ENCODE measurements around the gene CIITA. TPM values are rescaled to one million over a fixed set of nuclear protein-coding genes. Genes with fewer than 3 reads are reported as not detected.
A peak's percentile ranks its signal among the peaks of the same experiment; 100 is the strongest.

The CIITA gene
- total and polyA plus RNA-seq, 10 of the 15 experiments (the other 5 are each of a cell fraction or from before 2014, with no cell fraction given): 11.5 to 145 (median 49.7) TPM

- BruUV-seq (replicated peaks): no TSS peak
- intact Hi-C loops (cut with micrococcal nuclease; ENCODE audit: unreplicated experiment) (no loop called here), in situ Hi-C loops (cut with MboI) (loop anchor here (25.0 kb wide), 1 partner anchor 711 kb away; the partner anchor contains the start of gene SNN)
Measured at GRCh38 chr16:10951026-10951425, 74.0 kb downstream of the CIITA start.

More at GRCh38 chr16:10951026-10951425, 74.0 kb downstream of the CIITA start:
- Histone ChIP-seq H3K4me3 (peak overlapping the region; percentile 5; the same call in 1 of the 2 replicates), H4K20me1 (ENCODE audit: control insufficient read depth, insufficient read depth) (no peaks in the 10 kb centered on the region), H3K4me1 (ENCODE audit: control insufficient read depth, insufficient read depth, low read length) (peaks cover 33% of the 10 kb centered on the region), H3K9ac (ENCODE audit: control insufficient read depth, insufficient read depth, low read length) (no peak overlapping the region), H3K36me3 (ENCODE audit: control insufficient read depth in 2 of 2, insufficient read depth in 2 of 2, low read length in 1 of 2) (no peaks in the 10 kb centered on the region), H2AFZ (ENCODE audit: control insufficient read depth, low read depth, low read length) (no peak overlapping the region), H3K27me3 (replicated peaks in 1 of 2; ENCODE audit: control insufficient read depth in 2 of 2, insufficient read depth in 2 of 2, low read length in 1 of 2) (no peaks in the 10 kb centered on the region), H3K79me2 (ENCODE audit: control insufficient read depth, insufficient read depth, low read length) (peaks cover 63% of the 10 kb centered on the region), H3K27ac (ENCODE audit: control insufficient read depth, insufficient read depth) (no peak overlapping the region), H3K4me2 (ENCODE audit: control insufficient read depth, insufficient read depth) (peak overlapping the region; percentile 47), H3K9me3 (replicated peaks; ENCODE audit: control insufficient read depth, insufficient read depth, low read length) (no peaks in the 10 kb centered on the region)
- DNase-seq (ENCODE audit: low read depth, low spot score) (no peak), FAIRE-seq (no peak), ATAC-seq (no peak)
- ChIA-PET CTCF (interaction anchor here (0.6 to 7.1 kb wide), 24 partner anchors 8 to 456 kb away, joined by 3 to 107 read pairs (median 5); partner anchors contain the start of genes DEXI and SOCS1), RAD21 (ENCODE audit: unreplicated experiment) (interaction anchor here (0.7 to 6.1 kb wide), 13 partner anchors 12 to 728 kb away, joined by 3 to 61 read pairs (median 6); partner anchors contain the start of genes CIITA, DEXI and SOCS1), POLR2A (interaction anchor here (0.7 to 4.3 kb wide), 6 partner anchors 8 to 154 kb away, joined by 3 to 38 read pairs (median 14); partner anchors contain the start of gene DEXI), SMC1A (ENCODE audit: uncharacterized antibody, unreplicated experiment) (interaction anchor here (0.7 to 4.8 kb wide), 19 partner anchors 9 to 439 kb away, joined by 3 to 83 read pairs (median 4); partner anchors contain the start of genes CIITA, DEXI and SOCS1)
- 73% methylated on average over 4 of the region's 4 CpGs for WGBS (ENCODE audit: insufficient coverage, insufficient replicate concordance, low lambda C conversion rate, missing lambda C conversion rate)
- TF ChIP-seq POLR2AphosphoS5 (IDR thresholded peaks at IDR 0.05; ENCODE audit: low read length) (no peak), MEF2B (IDR thresholded peaks at IDR 0.05; ENCODE audit: partially characterized antibody, poor library complexity, severe bottlenecking) (no peak), SUZ12 (IDR thresholded peaks at IDR 0.05; ENCODE audit: unreplicated experiment) (no peak), YY1 (IDR thresholded peaks at IDR 0.05; ENCODE audit: low read depth, low read length) (no peak), RBBP5 (conservative IDR thresholded peaks at IDR 0.05) (no peak), GATAD2B (conservative IDR thresholded peaks at IDR 0.05; ENCODE audit: low read depth) (no peak), BCL3 (IDR thresholded peaks at IDR 0.05; ENCODE audit: borderline replicate concordance, insufficient read depth, low read depth, low read length, poor library complexity, severe bottlenecking) (no peak), POU2F2 (IDR thresholded peaks at IDR 0.05; ENCODE audit: borderline replicate concordance, low read depth, low read length) (no peak), IKZF2 (IDR thresholded peaks at IDR 0.05) (no peak), EP300 (IDR thresholded peaks at IDR 0.05; ENCODE audit: borderline replicate concordance in 1 of 2, control insufficient read depth in 1 of 2, low read depth in 2 of 2, low read length in 2 of 2) (no peak), SPI1 (IDR thresholded peaks at IDR 0.05; ENCODE audit: borderline replicate concordance, insufficient read depth, low read depth, low read length) (no peak), ZNF274 (IDR thresholded peaks at IDR 0.05; ENCODE audit: insufficient read depth, insufficient read length) (no peak), NFYB (IDR thresholded peaks at IDR 0.05; ENCODE audit: insufficient read depth, low read depth, low read length) (no peak), SIN3A (IDR thresholded peaks at IDR 0.05; ENCODE audit: low read depth, low read length) (no peak)
